ENCODE results near the gene NFKBIA.
"Not testable (repeated sequence)": the region's sequence is repeated elsewhere in the genome, so short reads cannot be mapped to it uniquely, and the experiment has no call there.

NFKBIA gene

GRCh38 chr14:35362450-35362849, 42.1 kb downstream of the NFKBIA start:
- Histone ChIP-seq H3K27me3 (ENCODE audit: insufficient read depth, low read length) (no peaks in the 10 kb centered on the region), H3K4me1 (ENCODE audit: insufficient read depth, low read length, severe bottlenecking) (peaks cover 3% of the 10 kb centered on the region), H2AFZ (ENCODE audit: low read length) (no peak overlapping the region), H3K9ac (ENCODE audit: low read length) (no peak overlapping the region), H3K4me3 (ENCODE audit: low read depth, low read length, poor library complexity, severe bottlenecking) (no peak overlapping the region), H3K9me3 (ENCODE audit: low read length) (no peaks in the 10 kb centered on the region), H3F3A (ENCODE audit: insufficient read depth, low read length) (no peaks in the 10 kb centered on the region), H4K20me1 (ENCODE audit: insufficient read depth, low read length) (no peaks in the 10 kb centered on the region), H3K79me2 (ENCODE audit: insufficient read depth, low read length) (no peaks in the 10 kb centered on the region), H3K4me2 (ENCODE audit: low read length) (no peak overlapping the region), H3K9me2 (ENCODE audit: low read depth, low read length) (no peaks in the 10 kb centered on the region), H3K27ac (ENCODE audit: low read depth, low read length, poor library complexity, severe bottlenecking) (no peak overlapping the region), H3K36me3 (ENCODE audit: insufficient read depth, low read length) (no peaks in the 10 kb centered on the region)
- TF ChIP-seq, protein P1, sequence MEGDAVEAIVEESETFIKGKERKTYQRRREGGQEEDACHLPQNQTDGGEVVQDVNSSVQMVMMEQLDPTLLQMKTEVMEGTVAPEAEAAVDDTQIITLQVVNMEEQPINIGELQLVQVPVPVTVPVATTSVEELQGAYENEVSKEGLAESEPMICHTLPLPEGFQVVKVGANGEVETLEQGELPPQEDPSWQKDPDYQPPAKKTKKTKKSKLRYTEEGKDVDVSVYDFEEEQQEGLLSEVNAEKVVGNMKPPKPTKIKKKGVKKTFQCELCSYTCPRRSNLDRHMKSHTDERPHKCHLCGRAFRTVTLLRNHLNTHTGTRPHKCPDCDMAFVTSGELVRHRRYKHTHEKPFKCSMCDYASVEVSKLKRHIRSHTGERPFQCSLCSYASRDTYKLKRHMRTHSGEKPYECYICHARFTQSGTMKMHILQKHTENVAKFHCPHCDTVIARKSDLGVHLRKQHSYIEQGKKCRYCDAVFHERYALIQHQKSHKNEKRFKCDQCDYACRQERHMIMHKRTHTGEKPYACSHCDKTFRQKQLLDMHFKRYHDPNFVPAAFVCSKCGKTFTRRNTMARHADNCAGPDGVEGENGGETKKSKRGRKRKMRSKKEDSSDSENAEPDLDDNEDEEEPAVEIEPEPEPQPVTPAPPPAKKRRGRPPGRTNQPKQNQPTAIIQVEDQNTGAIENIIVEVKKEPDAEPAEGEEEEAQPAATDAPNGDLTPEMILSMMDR (IDR thresholded peaks at IDR 0.05; ENCODE audit: low read length), result no peak
- TF ChIP-seq EZH2 (IDR thresholded peaks at IDR 0.05; ENCODE audit: borderline replicate concordance, low read length), result no peak

- Histone ChIP-seq H3F3A (ENCODE audit: insufficient read depth, low read length) (no peaks in the 10 kb centered on the region), H3K4me1 (ENCODE audit: insufficient read depth, low read length, severe bottlenecking) (no peaks in the 10 kb centered on the region), H3K27me3 (ENCODE audit: insufficient read depth, low read length) (no peaks in the 10 kb centered on the region), H3K4me2 (ENCODE audit: low read length) (no peak overlapping the region), H3K9me2 (ENCODE audit: low read depth, low read length) (no peaks in the 10 kb centered on the region), H3K27ac (ENCODE audit: low read depth, low read length, poor library complexity, severe bottlenecking) (no peak overlapping the region), H3K9me3 (ENCODE audit: low read length) (no peaks in the 10 kb centered on the region), H2AFZ (ENCODE audit: low read length) (no peak overlapping the region), H3K4me3 (ENCODE audit: low read depth, low read length, poor library complexity, severe bottlenecking) (no peak overlapping the region), H4K20me1 (ENCODE audit: insufficient read depth, low read length) (no peaks in the 10 kb centered on the region), H3K9ac (ENCODE audit: low read length) (no peak overlapping the region), H3K79me2 (ENCODE audit: insufficient read depth, low read length) (no peaks in the 10 kb centered on the region), H3K36me3 (ENCODE audit: insufficient read depth, low read length) (no peaks in the 10 kb centered on the region)
- TF ChIP-seq, protein P1 (IDR thresholded peaks at IDR 0.05; ENCODE audit: low read length), result no peak
Measured at GRCh38 chr14:35361141-35361480, 43.4 kb downstream of the NFKBIA start.

DNA sequence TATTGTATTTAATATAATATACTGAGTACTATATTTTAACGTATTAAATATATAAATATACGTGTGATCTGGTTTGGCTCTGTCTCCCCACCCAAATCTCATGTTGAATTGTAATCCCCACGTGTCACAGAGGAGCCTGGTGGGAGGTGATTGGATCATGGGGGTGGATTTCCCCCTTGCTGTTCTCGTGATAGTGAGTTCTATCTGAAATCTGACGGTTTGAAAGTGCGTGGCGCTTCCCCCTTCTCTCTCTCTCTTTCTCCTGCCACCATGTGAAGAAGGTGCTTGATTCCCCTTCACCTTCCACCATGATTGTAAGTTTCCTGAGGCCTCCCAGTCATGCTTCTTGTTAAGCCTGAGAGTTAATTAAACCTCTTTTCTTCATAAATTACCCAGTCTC, 44.9 kb downstream of the NFKBIA start:
- H3K4me2 ChIP-seq (ENCODE audit: low read length); H3K27me3 ChIP-seq (ENCODE audit: insufficient read depth, low read length); H3K27ac ChIP-seq (ENCODE audit: low read depth, low read length, poor library complexity, severe bottlenecking); H3K79me2 ChIP-seq (ENCODE audit: insufficient read depth, low read length); H3K4me1 ChIP-seq (ENCODE audit: insufficient read depth, low read length, severe bottlenecking); H3K36me3 ChIP-seq (ENCODE audit: insufficient read depth, low read length); H3K9me3 ChIP-seq (ENCODE audit: low read length); H4K20me1 ChIP-seq (ENCODE audit: insufficient read depth, low read length); H3K4me3 ChIP-seq (ENCODE audit: low read depth, low read length, poor library complexity, severe bottlenecking); H2AFZ ChIP-seq (ENCODE audit: low read length); H3F3A ChIP-seq (ENCODE audit: insufficient read depth, low read length); H3K9me2 ChIP-seq (ENCODE audit: low read depth, low read length); H3K9ac ChIP-seq (ENCODE audit: low read length): not testable (repeated sequence)

- Histone ChIP-seq H3K4me3 (ENCODE audit: low read depth, low read length, poor library complexity, severe bottlenecking) (no peak overlapping the region), H3K27me3 (ENCODE audit: insufficient read depth, low read length) (no peaks in the 10 kb centered on the region), H3K9ac (ENCODE audit: low read length) (no peak overlapping the region), H3K79me2 (ENCODE audit: insufficient read depth, low read length) (no peaks in the 10 kb centered on the region), H3K9me2 (ENCODE audit: low read depth, low read length) (no peaks in the 10 kb centered on the region), H3K9me3 (ENCODE audit: low read length) (no peaks in the 10 kb centered on the region), H3K36me3 (ENCODE audit: insufficient read depth, low read length) (no peaks in the 10 kb centered on the region), H4K20me1 (ENCODE audit: insufficient read depth, low read length) (no peaks in the 10 kb centered on the region), H3F3A (ENCODE audit: insufficient read depth, low read length) (no peaks in the 10 kb centered on the region), H3K27ac (ENCODE audit: low read depth, low read length, poor library complexity, severe bottlenecking) (no peak overlapping the region), H3K4me2 (ENCODE audit: low read length) (no peak overlapping the region), H3K4me1 (ENCODE audit: insufficient read depth, low read length, severe bottlenecking) (no peaks in the 10 kb centered on the region), H2AFZ (ENCODE audit: low read length) (no peak overlapping the region)
- TF ChIP-seq EZH2 (IDR thresholded peaks at IDR 0.05; ENCODE audit: borderline replicate concordance, low read length), result no peak
- TF ChIP-seq, protein P1 (IDR thresholded peaks at IDR 0.05; ENCODE audit: low read length), result no peak
Measured at GRCh38 chr14:35355981-35356841, 48.3 kb downstream of the NFKBIA start.

DNA sequence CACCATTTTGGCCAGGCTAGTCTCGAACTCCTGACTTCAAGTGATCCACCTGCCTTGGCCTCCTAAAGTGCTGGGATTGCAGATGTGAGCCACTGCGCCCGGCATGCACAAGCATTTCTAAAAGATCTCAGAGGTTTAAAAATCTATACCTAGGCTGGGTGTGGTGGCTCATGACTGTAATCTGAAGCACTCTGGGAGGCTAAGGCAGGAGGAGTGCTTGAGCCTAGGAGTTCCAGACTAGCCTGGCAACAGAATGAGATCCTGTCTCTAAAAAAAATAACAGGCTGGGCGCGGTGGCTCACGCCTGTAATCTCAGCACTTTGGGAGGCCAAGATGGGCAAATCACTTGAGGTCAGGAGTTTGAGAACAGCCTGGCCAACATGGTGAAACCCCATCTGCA, 49.3 kb downstream of the NFKBIA start:
- H3K4me3 ChIP-seq (ENCODE audit: low read depth, low read length, poor library complexity, severe bottlenecking); H3K9ac ChIP-seq (ENCODE audit: low read length); H3K4me1 ChIP-seq (ENCODE audit: insufficient read depth, low read length, severe bottlenecking); H3K79me2 ChIP-seq (ENCODE audit: insufficient read depth, low read length); H2AFZ ChIP-seq (ENCODE audit: low read length); H3F3A ChIP-seq (ENCODE audit: insufficient read depth, low read length); H4K20me1 ChIP-seq (ENCODE audit: insufficient read depth, low read length); H3K9me3 ChIP-seq (ENCODE audit: low read length); H3K36me3 ChIP-seq (ENCODE audit: insufficient read depth, low read length); H3K27me3 ChIP-seq (ENCODE audit: insufficient read depth, low read length); H3K4me2 ChIP-seq (ENCODE audit: low read length); H3K9me2 ChIP-seq (ENCODE audit: low read depth, low read length); H3K27ac ChIP-seq (ENCODE audit: low read depth, low read length, poor library complexity, severe bottlenecking): not testable (repeated sequence)

Data from OCI-LY1 (cell line).